Mesothelial cell of epicardium (in vitro differentiated cells): Measurements from ENCODE around the gene NSFL1C. TPM values are rescaled to one million over a fixed set of nuclear protein-coding genes. Genes with fewer than 3 reads are reported as not detected.

ENCODE experiments used
- DNase-seq, 2 experiments: peaks; one replicate each; pipeline ENCODE4 v3.0.0; 2021; ENCODE audit warnings: low spot score in 2 of 2; ENCODE audit not compliant: unreplicated experiment in 2 of 2
- H3K27ac Mint-ChIP-seq: 2 replicates; pipeline ENCODE4 v1.8.0; 2021; ENCODE audit warnings: mixed read lengths
- H3K27me3 Mint-ChIP-seq: 2 replicates; pipeline ENCODE4 v1.8.0; 2021; ENCODE audit warnings: low read depth, mixed read lengths
- H3K36me3 Mint-ChIP-seq: 2 replicates; pipeline ENCODE4 v1.8.0; 2021; ENCODE audit warnings: mixed read lengths
- H3K4me1 Mint-ChIP-seq: 2 replicates; pipeline ENCODE4 v1.8.0; 2021; ENCODE audit warnings: mixed read lengths
- H3K4me3 Mint-ChIP-seq: 2 replicates; pipeline ENCODE4 v1.8.0; 2021; ENCODE audit warnings: mild to moderate bottlenecking, moderate library complexity, mixed read lengths
- H3K9me3 Mint-ChIP-seq: 2 replicates; pipeline ENCODE4 v1.8.0; 2021; ENCODE audit warnings: mixed read lengths
- CTCF ChIP-seq: fragments of 200-600 bp; sonication (generic); IDR thresholded peaks from one replicate; pipeline ENCODE4 v1.5.0; 2021; ENCODE audit warnings: antibody characterized with exemption; ENCODE audit not compliant: unreplicated experiment
- total RNA-seq: library from RNA; stranded (reverse); gene quantifications from 3 replicates; pipeline ENCODE4 v1.2.1, GENCODE V29; 2021

NSFL1C gene
- total RNA-seq, 1 donor from 2014 or later: 74.8 TPM

- Mint-ChIP-seq H3K4me3 (no peak overlapping the region), H3K4me1 (peaks cover 1% of the 10 kb centered on the region), H3K9me3 (no peaks in the 10 kb centered on the region), H3K36me3 (peaks cover 37% of the 10 kb centered on the region), H3K27me3 (no peaks in the 10 kb centered on the region), H3K27ac (no peak overlapping the region)
- TF ChIP-seq CTCF: no peak
- DNase-seq: no peak
These were observed 15.6 kb downstream of the NSFL1C start for GRCh38 chr20:1450926-1451491.

- Mint-ChIP-seq H3K36me3 (peaks cover 32% of the 10 kb centered on the region), H3K9me3 (no peaks in the 10 kb centered on the region), H3K27me3 (no peaks in the 10 kb centered on the region), H3K4me3 (no peak overlapping the region), H3K27ac (no peak overlapping the region), H3K4me1 (no peaks in the 10 kb centered on the region)
- no peak for TF ChIP-seq CTCF
- no peak for DNase-seq
These were observed 17.3 kb downstream of the NSFL1C start for GRCh38 chr20:1449370-1449769.

- Mint-ChIP-seq H3K27ac (no peak overlapping the region), H3K36me3 (peaks cover 32% of the 10 kb centered on the region), H3K4me3 (no peak overlapping the region), H3K9me3 (no peaks in the 10 kb centered on the region), H3K4me1 (no peaks in the 10 kb centered on the region), H3K27me3 (no peaks in the 10 kb centered on the region)
- no peak for DNase-seq
- TF ChIP-seq CTCF: no peak
These were observed 18.5 kb downstream of the NSFL1C start for GRCh38 chr20:1448081-1448620.

GRCh38 chr20:1446536-1446935 lies 20.1 kb downstream of the NSFL1C start:
- Mint-ChIP-seq H3K27me3 (no peaks in the 10 kb centered on the region), H3K4me1 (no peaks in the 10 kb centered on the region), H3K27ac (no peak overlapping the region), H3K36me3 (peaks cover 32% of the 10 kb centered on the region), H3K9me3 (no peaks in the 10 kb centered on the region), H3K4me3 (no peak overlapping the region)
- no peak for TF ChIP-seq CTCF
- DNase-seq: no peak

- no peaks in the 10 kb centered on the region for H3K4me1 Mint-ChIP-seq
- TF ChIP-seq CTCF: no peak
- no peak overlapping the region for H3K27ac Mint-ChIP-seq
- H3K9me3 Mint-ChIP-seq: no peaks in the 10 kb centered on the region
- no peak overlapping the region for H3K4me3 Mint-ChIP-seq
- no peak for DNase-seq
- H3K27me3 Mint-ChIP-seq: no peaks in the 10 kb centered on the region
- H3K36me3 Mint-ChIP-seq: peaks cover 25% of the 10 kb centered on the region
These were observed 23.6 kb downstream of the NSFL1C start for GRCh38 chr20:1443085-1443484.
